BJ (cell line): Measurements from ENCODE around the gene PSMD8. TPM values are rescaled to one million over a fixed set of nuclear protein-coding genes. Genes with fewer than 3 reads are reported as not detected.

Experiments used
- CTCF ChIA-PET: fragments of 350-600 bp; formaldehyde crosslinking; extraction: SDS; loops from one replicate; lab custom pipeline; 2021; ENCODE audit warnings: antibody characterized with exemption, inconsistent platforms; lab: Yijun Ruan, JAX
- POLR2A ChIA-PET: fragments of 300-600 bp; sonication (Branson Sonifier 250); formaldehyde crosslinking; extraction: SDS; loops from one replicate; lab custom pipeline; 2021; ENCODE audit warnings: antibody characterized with exemption; lab: Charles Lee
- DNase-seq: peaks from one replicate; pipeline ENCODE4 v3.0.0-alpha.2; 2011; ENCODE audit warnings: low read depth
- H3K27me3 ChIP-seq: 2 replicates; pipeline ENCODE4 v1.6.0; 2011; ENCODE audit warnings: low read length; ENCODE audit not compliant: control insufficient read depth, insufficient read depth
- H3K36me3 ChIP-seq: 2 replicates; pipeline ENCODE4 v1.5.1; 2011; ENCODE audit warnings: low read length; ENCODE audit not compliant: control insufficient read depth, insufficient read depth
- H3K4me3 ChIP-seq: 2 replicates; pipeline ENCODE4 v1.5.1; 2011; ENCODE audit warnings: low read depth, mild to moderate bottlenecking, control low read depth, low read length
- polyA plus RNA-seq: library from polyadenylated mRNA; depleted of rRNA; stranded (reverse); fragments of >200 nt; gene quantifications from 2 replicates; pipeline ENCODE4 v1.2.3, GENCODE V29; 2011
- TF ChIP-seq, protein P1 (sequence below): IDR thresholded peaks from 2 replicates; pipeline ENCODE4 v1.5.1; 2011; ENCODE audit warnings: low read depth, mild to moderate bottlenecking, control low read depth, inconsistent platforms, low read length, moderate library complexity; ENCODE audit not compliant: insufficient read depth

Gene PSMD8
- polyA plus RNA-seq, 1 experiment: 662 TPM

DNA sequence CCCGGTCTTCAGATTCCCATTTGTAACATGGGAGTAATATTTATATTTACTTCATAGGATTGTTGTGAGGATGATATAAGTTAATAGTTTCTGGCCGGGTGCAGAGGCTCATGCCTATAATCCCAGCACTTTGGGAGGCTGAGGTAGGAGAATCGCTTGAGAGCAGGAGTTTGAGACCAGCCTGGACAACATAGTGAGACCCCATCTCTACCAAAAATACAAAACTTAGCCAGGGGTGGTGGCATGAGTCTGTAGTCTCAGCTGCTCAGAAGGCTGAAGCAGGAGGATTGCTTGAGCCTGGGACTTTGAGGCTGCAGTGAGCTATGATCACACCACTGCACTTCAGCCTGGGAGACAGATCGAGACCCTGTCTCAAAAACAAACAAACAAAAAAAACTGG is 27.5 kb upstream of the PSMD8 start:
- no peaks in the 10 kb centered on the region for H3K36me3 ChIP-seq
- TF ChIP-seq, protein P1, sequence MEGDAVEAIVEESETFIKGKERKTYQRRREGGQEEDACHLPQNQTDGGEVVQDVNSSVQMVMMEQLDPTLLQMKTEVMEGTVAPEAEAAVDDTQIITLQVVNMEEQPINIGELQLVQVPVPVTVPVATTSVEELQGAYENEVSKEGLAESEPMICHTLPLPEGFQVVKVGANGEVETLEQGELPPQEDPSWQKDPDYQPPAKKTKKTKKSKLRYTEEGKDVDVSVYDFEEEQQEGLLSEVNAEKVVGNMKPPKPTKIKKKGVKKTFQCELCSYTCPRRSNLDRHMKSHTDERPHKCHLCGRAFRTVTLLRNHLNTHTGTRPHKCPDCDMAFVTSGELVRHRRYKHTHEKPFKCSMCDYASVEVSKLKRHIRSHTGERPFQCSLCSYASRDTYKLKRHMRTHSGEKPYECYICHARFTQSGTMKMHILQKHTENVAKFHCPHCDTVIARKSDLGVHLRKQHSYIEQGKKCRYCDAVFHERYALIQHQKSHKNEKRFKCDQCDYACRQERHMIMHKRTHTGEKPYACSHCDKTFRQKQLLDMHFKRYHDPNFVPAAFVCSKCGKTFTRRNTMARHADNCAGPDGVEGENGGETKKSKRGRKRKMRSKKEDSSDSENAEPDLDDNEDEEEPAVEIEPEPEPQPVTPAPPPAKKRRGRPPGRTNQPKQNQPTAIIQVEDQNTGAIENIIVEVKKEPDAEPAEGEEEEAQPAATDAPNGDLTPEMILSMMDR: no peak
- ChIA-PET CTCF (no interaction called here), POLR2A (no interaction called here)
- no peak overlapping the region for H3K4me3 ChIP-seq
- no peak for DNase-seq
- 0 out of 2 replicates have a peak, but pooled peaks cover 1% of the 10 kb centered on the region for H3K27me3 ChIP-seq

DNA sequence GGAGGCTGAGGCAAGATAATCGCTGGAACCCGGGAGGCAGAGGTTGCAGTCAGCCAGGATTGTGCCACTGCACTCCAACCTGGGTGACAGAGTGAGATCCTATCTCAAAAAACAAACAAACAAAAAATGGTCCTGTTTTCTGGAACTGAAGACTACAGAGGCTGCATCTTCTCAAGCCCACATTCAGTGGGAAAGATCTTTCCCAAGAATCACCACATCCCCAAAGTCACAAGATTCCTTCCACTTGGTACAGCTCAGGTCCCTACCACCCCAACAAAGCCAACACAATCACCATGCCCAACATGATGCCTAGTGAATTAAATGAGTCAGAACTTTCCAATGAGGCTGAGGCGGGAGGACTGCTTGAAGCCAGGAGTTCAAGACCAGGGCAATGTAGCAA is 23.5 kb upstream of the PSMD8 start:
- TF ChIP-seq, protein P1: no peak
- no peak overlapping the region for H3K4me3 ChIP-seq
- no peak for DNase-seq
- ChIA-PET CTCF (interaction anchor here (1.6 kb wide), 1 partner anchor 448 kb away, joined by 4 read pairs; no protein-coding TSS in a partner anchor), POLR2A (no interaction called here)
- H3K27me3 ChIP-seq: 0 out of 2 replicates have a peak, but pooled peaks cover 1% of the 10 kb centered on the region
- H3K36me3 ChIP-seq: no peaks in the 10 kb centered on the region

GRCh38 chr19:38351865-38352395 is 22.4 kb upstream of the PSMD8 start:
- TF ChIP-seq, protein P1: no peak
- peaks cover 4% of the 10 kb centered on the region; the same call in 1 of the 2 replicates for H3K27me3 ChIP-seq
- H3K4me3 ChIP-seq: no peak overlapping the region
- DNase-seq: no peak
- no peaks in the 10 kb centered on the region for H3K36me3 ChIP-seq
- POLR2A ChIA-PET: no interaction called here
- CTCF ChIA-PET: interaction anchor here (1.6 kb wide), 1 partner anchor 449 kb away, joined by 4 read pairs; no protein-coding TSS in a partner anchor

GRCh38 chr19:38352611-38353010 is 21.8 kb upstream of the PSMD8 start:
- CTCF ChIA-PET: no interaction called here
- POLR2A ChIA-PET: no interaction called here

More at GRCh38 chr19:38352611-38353010, 21.8 kb upstream of the PSMD8 start:
- TF ChIP-seq, protein P1: no peak
- peaks cover 4% of the 10 kb centered on the region; the same call in 1 of the 2 replicates for H3K27me3 ChIP-seq
- no peak overlapping the region for H3K4me3 ChIP-seq
- no peak for DNase-seq
- H3K36me3 ChIP-seq: no peaks in the 10 kb centered on the region
